NB4 (cell line): Measurements from ENCODE around the gene ERV3-1.

Experiments used
- CTCF ChIP-seq: IDR thresholded peaks from one replicate; pipeline ENCODE4 v1.5.1; 2012; ENCODE audit warnings: low read depth, low read length
- POLR2A ChIP-seq: IDR thresholded peaks from 2 replicates; pipeline ENCODE4 v1.6.1; 2011; ENCODE audit warnings: mild to moderate bottlenecking; ENCODE audit not compliant: insufficient read length; ENCODE audit errors: extremely low read depth
- TF ChIP-seq, protein P1 (sequence below): IDR thresholded peaks from 2 replicates; pipeline ENCODE4 v1.6.1; 2011; ENCODE audit warnings: low read depth, low read length

DNA sequence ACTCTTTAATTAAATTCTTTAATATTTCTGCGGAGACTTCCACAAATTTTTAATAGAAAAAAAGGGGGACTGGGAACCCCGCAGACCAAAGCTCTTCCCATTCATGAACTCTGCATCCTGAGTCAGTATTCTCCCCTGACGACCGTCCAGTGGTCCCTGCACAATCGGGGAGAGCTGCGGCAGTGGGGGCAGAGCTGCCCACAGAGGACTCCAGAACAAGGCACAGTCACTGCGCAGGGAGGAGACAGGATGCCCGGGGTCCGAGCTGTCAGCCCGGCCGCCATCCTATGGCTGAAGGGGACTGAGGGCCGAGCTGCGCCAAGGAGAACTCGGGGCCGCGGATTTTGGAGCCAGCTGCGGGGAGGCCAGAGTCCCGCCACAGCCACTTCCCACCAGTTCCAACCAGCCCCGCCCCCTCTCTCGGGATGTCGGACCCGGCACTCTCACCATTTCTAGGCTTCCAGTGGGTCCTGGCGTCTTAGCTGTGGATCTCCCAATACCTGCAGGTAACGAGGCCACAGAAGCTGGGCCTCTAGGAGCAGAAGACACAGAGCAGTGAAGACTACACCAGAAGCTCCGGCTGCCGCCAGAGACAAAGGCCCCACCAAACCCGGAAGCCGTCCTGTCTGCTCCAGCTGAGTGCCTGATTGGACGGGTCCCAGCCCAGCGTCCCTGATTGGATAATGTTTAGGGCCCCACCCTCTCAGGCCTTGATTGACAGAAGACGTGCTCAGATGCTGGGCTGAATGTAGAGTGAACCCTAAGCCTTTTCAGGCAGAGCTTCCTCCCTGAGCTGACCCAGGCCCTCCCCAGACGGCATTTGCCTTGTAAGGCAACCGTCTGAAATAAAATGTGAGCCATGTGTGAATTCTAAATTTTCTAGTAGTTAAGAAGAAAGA lies at the start of gene ERV3-1:
- TF ChIP-seq CTCF, result no peak
- TF ChIP-seq POLR2A, result peak; percentile 99
- TF ChIP-seq, protein P1, sequence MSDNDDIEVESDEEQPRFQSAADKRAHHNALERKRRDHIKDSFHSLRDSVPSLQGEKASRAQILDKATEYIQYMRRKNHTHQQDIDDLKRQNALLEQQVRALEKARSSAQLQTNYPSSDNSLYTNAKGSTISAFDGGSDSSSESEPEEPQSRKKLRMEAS, result peak; percentile 30; the same call in 1 of the 2 replicates
